Left ventricle myocardium inferior (tissue), 1 donor: Measurements from ENCODE around the gene SUCLG1. TPM values are rescaled to one million over a fixed set of nuclear protein-coding genes. Genes with fewer than 3 reads are reported as not detected.

Experiments used
- DNase-seq: peaks from one replicate; pipeline ENCODE4 v3.0.0-alpha.2; 2020
- H3K27ac ChIP-seq: fragments of 200-600 bp; replicated peaks from 2 replicates; pipeline ENCODE4 v1.8.0; 2021
- H3K27me3 ChIP-seq: fragments of 200-600 bp; 2 replicates; pipeline ENCODE4 v1.8.0; 2021; ENCODE audit warnings: low read depth
- H3K36me3 ChIP-seq: fragments of 200-600 bp; 2 replicates; pipeline ENCODE4 v1.8.0; 2021
- H3K4me1 ChIP-seq: fragments of 200-600 bp; 2 replicates; pipeline ENCODE4 v1.8.0; 2021
- H3K4me3 ChIP-seq: fragments of 200-600 bp; 2 replicates; pipeline ENCODE4 v1.8.0; 2021; ENCODE audit warnings: mild to moderate bottlenecking, moderate library complexity
- H3K9me3 ChIP-seq: fragments of 200-600 bp; replicated peaks from 2 replicates; pipeline ENCODE4 v1.8.0; 2021
- intact Hi-C: fragments of 100-400 bp; cut with micrococcal nuclease; formaldehyde crosslinking; loops from one replicate; pipeline ENCODE4 v1.11.0; 2022
- total RNA-seq: library from RNA; stranded (reverse); fragmentation: NEBNext Ultra II Directional; extraction: Animal tissue kit (Norgen Biotek cat#: 25700); gene quantifications from one replicate; pipeline ENCODE4 v1.2.1, GENCODE V29; 2021
- TF ChIP-seq, protein P1 (sequence below): fragments of 200-600 bp; IDR thresholded peaks from 2 replicates; pipeline ENCODE4 v1.8.0; 2021; ENCODE audit warnings: antibody characterized with exemption, mild to moderate bottlenecking, borderline replicate concordance
- donor health status: DM: no; HTN: yes; CAD: no; lungs with severe emphysema.

Gene SUCLG1
- total RNA-seq, 1 donor from 2014 or later = 292 TPM

DNA sequence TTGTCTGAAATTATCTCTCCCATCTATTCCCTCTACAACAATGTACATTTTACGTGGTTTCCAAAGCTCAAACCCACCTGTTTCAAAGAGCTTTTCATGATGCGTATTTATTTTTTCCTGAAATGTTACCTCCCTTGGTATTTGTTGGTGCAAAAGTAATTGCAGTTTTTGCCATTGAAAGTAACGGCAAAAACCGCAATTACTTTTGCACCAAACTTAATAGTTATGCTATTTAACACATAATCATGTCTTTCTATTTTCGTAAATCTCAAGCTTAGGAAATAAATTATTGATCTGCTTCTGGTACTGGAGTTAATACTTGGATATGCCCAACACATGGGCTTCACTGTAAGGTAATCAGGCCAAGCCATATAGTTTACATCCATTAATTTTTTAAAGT is 85.2 kb downstream of the SUCLG1 start:
- H3K9me3 ChIP-seq = no peaks in the 10 kb centered on the region
- no peaks in the 10 kb centered on the region for H3K36me3 ChIP-seq
- TF ChIP-seq, protein P1, sequence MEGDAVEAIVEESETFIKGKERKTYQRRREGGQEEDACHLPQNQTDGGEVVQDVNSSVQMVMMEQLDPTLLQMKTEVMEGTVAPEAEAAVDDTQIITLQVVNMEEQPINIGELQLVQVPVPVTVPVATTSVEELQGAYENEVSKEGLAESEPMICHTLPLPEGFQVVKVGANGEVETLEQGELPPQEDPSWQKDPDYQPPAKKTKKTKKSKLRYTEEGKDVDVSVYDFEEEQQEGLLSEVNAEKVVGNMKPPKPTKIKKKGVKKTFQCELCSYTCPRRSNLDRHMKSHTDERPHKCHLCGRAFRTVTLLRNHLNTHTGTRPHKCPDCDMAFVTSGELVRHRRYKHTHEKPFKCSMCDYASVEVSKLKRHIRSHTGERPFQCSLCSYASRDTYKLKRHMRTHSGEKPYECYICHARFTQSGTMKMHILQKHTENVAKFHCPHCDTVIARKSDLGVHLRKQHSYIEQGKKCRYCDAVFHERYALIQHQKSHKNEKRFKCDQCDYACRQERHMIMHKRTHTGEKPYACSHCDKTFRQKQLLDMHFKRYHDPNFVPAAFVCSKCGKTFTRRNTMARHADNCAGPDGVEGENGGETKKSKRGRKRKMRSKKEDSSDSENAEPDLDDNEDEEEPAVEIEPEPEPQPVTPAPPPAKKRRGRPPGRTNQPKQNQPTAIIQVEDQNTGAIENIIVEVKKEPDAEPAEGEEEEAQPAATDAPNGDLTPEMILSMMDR = no peak
- no peak overlapping the region for H3K4me3 ChIP-seq
- intact Hi-C loops = no loop called here
- H3K27me3 ChIP-seq = peaks cover 3% of the 10 kb centered on the region
- no peak overlapping the region for H3K27ac ChIP-seq
- no peaks in the 10 kb centered on the region for H3K4me1 ChIP-seq
- DNase-seq = no peak

Other genes with a start within 250 kb of the SUCLG1 start
- gene DNAH6, start 57.2 kb upstream of the SUCLG1 start, total RNA-seq = 0.14 TPM